Mesothelial cell of epicardium (in vitro differentiated cells): ENCODE data around the gene AOPEP. TPM values are rescaled to one million over a fixed set of nuclear protein-coding genes. Genes with fewer than 3 reads are reported as not detected.

Source experiments
- DNase-seq, 2 experiments: peaks; one replicate each; pipeline ENCODE4 v3.0.0; 2021; ENCODE audit warnings: low spot score in 2 of 2; ENCODE audit not compliant: unreplicated experiment in 2 of 2
- H3K27ac Mint-ChIP-seq: 2 replicates; pipeline ENCODE4 v1.8.0; 2021; ENCODE audit warnings: mixed read lengths
- H3K27me3 Mint-ChIP-seq: 2 replicates; pipeline ENCODE4 v1.8.0; 2021; ENCODE audit warnings: low read depth, mixed read lengths
- H3K36me3 Mint-ChIP-seq: 2 replicates; pipeline ENCODE4 v1.8.0; 2021; ENCODE audit warnings: mixed read lengths
- H3K4me1 Mint-ChIP-seq: 2 replicates; pipeline ENCODE4 v1.8.0; 2021; ENCODE audit warnings: mixed read lengths
- H3K4me3 Mint-ChIP-seq: 2 replicates; pipeline ENCODE4 v1.8.0; 2021; ENCODE audit warnings: mild to moderate bottlenecking, moderate library complexity, mixed read lengths
- H3K9me3 Mint-ChIP-seq: 2 replicates; pipeline ENCODE4 v1.8.0; 2021; ENCODE audit warnings: mixed read lengths
- total RNA-seq: library from RNA; stranded (reverse); gene quantifications from 3 replicates; pipeline ENCODE4 v1.2.1, GENCODE V29; 2021
- TF ChIP-seq, protein P1 (sequence below): fragments of 200-600 bp; sonication (generic); IDR thresholded peaks from one replicate; pipeline ENCODE4 v1.5.0; 2021; ENCODE audit warnings: antibody characterized with exemption; ENCODE audit not compliant: unreplicated experiment

The AOPEP gene
- total RNA-seq, 1 donor from 2014 or later, result 63.0 TPM

GRCh38 chr9:94855903-94856302 is 129.4 kb downstream of the AOPEP start:
- H3K27me3 Mint-ChIP-seq, result no peaks in the 10 kb centered on the region
- H3K9me3 Mint-ChIP-seq, result peaks cover 9% of the 10 kb centered on the region
- H3K4me3 Mint-ChIP-seq, result no peak overlapping the region
- H3K36me3 Mint-ChIP-seq, result peaks cover 13% of the 10 kb centered on the region
- TF ChIP-seq, protein P1, sequence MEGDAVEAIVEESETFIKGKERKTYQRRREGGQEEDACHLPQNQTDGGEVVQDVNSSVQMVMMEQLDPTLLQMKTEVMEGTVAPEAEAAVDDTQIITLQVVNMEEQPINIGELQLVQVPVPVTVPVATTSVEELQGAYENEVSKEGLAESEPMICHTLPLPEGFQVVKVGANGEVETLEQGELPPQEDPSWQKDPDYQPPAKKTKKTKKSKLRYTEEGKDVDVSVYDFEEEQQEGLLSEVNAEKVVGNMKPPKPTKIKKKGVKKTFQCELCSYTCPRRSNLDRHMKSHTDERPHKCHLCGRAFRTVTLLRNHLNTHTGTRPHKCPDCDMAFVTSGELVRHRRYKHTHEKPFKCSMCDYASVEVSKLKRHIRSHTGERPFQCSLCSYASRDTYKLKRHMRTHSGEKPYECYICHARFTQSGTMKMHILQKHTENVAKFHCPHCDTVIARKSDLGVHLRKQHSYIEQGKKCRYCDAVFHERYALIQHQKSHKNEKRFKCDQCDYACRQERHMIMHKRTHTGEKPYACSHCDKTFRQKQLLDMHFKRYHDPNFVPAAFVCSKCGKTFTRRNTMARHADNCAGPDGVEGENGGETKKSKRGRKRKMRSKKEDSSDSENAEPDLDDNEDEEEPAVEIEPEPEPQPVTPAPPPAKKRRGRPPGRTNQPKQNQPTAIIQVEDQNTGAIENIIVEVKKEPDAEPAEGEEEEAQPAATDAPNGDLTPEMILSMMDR, result no peak
- no peak overlapping the region for H3K27ac Mint-ChIP-seq
- H3K4me1 Mint-ChIP-seq, result no peaks in the 10 kb centered on the region
- no peak for DNase-seq

- Mint-ChIP-seq H3K9me3 (peaks cover 9% of the 10 kb centered on the region), H3K4me1 (peaks cover 2% of the 10 kb centered on the region), H3K36me3 (peaks cover 13% of the 10 kb centered on the region), H3K27ac (no peak overlapping the region), H3K4me3 (no peak overlapping the region), H3K27me3 (no peaks in the 10 kb centered on the region)
- DNase-seq, result no peak
- TF ChIP-seq, protein P1, result no peak
Measured at GRCh38 chr9:94857791-94858190, 131.3 kb downstream of the AOPEP start.

GRCh38 chr9:94859226-94859625 is 132.7 kb downstream of the AOPEP start:
- H3K4me3 Mint-ChIP-seq, result no peak overlapping the region
- H3K4me1 Mint-ChIP-seq, result peaks cover 9% of the 10 kb centered on the region
- no peaks in the 10 kb centered on the region for H3K27me3 Mint-ChIP-seq
- DNase-seq, result no peak
- H3K9me3 Mint-ChIP-seq, result peaks cover 9% of the 10 kb centered on the region
- no peak overlapping the region for H3K27ac Mint-ChIP-seq
- TF ChIP-seq, protein P1, result no peak
- peaks cover 13% of the 10 kb centered on the region for H3K36me3 Mint-ChIP-seq

- Mint-ChIP-seq H3K36me3 (peaks cover 13% of the 10 kb centered on the region), H3K27me3 (no peaks in the 10 kb centered on the region), H3K4me1 (peaks cover 13% of the 10 kb centered on the region), H3K9me3 (peaks cover 9% of the 10 kb centered on the region), H3K4me3 (no peak overlapping the region), H3K27ac (no peak overlapping the region)
- DNase-seq, result no peak
- TF ChIP-seq, protein P1, result no peak
Measured at GRCh38 chr9:94859891-94860290, 133.4 kb downstream of the AOPEP start.

GRCh38 chr9:94860678-94861588 is 134.4 kb downstream of the AOPEP start:
- TF ChIP-seq, protein P1, result no peak
- Mint-ChIP-seq H3K27me3 (no peaks in the 10 kb centered on the region), H3K9me3 (peaks cover 9% of the 10 kb centered on the region), H3K27ac (no peak overlapping the region), H3K4me3 (no peak overlapping the region), H3K4me1 (peaks cover 23% of the 10 kb centered on the region), H3K36me3 (peaks cover 13% of the 10 kb centered on the region)
- no peak for DNase-seq
